HG03064 (cell line): ENCODE measurements around the gene SPOP.
"Not testable (repeated sequence)": the region's sequence is repeated elsewhere in the genome, so short reads cannot be mapped to it uniquely, and the experiment has no call there.

Experiments used
- ATAC-seq: cut with Tn5 transposase; IDR thresholded peaks from one replicate; pipeline ENCODE4 v1.9.1; 2021; ENCODE audit warnings: low read depth; ENCODE audit not compliant: unreplicated experiment

Gene SPOP

GRCh38 chr17:49554694-49555494 is 123.0 kb downstream of the SPOP start:
- no peak for ATAC-seq

GRCh38 chr17:49553676-49554335 is 124.1 kb downstream of the SPOP start:
- ATAC-seq, result no peak

GRCh38 chr17:49552070-49552751 is 125.7 kb downstream of the SPOP start:
- ATAC-seq, result no peak

- ATAC-seq, result no peak
Observed at GRCh38 chr17:49551221-49552069, 126.5 kb downstream of the SPOP start.

- ATAC-seq, result not testable (repeated sequence)
Observed at GRCh38 chr17:49550764-49551163, 127.1 kb downstream of the SPOP start.

GRCh38 chr17:49549691-49550678 is 127.9 kb downstream of the SPOP start:
- no peak for ATAC-seq

GRCh38 chr17:49549311-49549605 is 128.6 kb downstream of the SPOP start:
- ATAC-seq, result no peak
